Measurements from ENCODE around the gene ZNF284.

Gene ZNF284

GRCh38 chr19:44072543-44073401 lies 813 bp downstream of the ZNF284 start:
- peak; percentile 26 for TF ChIP-seq CTCF (conservative IDR thresholded peaks at IDR 0.05)
- H3K27ac ChIP-seq = peak overlapping the region; percentile 73

- no peak for TF ChIP-seq CTCF (conservative IDR thresholded peaks at IDR 0.05)
- H3K27ac ChIP-seq = no peak overlapping the region
Measured at GRCh38 chr19:44076325-44076724, 4.4 kb downstream of the ZNF284 start.

- no peak overlapping the region for H3K27ac ChIP-seq
- no peak for TF ChIP-seq CTCF (conservative IDR thresholded peaks at IDR 0.05)
Measured at GRCh38 chr19:44092108-44092507, 20.1 kb downstream of the ZNF284 start.

- H3K27ac ChIP-seq = peak within 1 kb of the TSS; percentile 73
- no peak for TF ChIP-seq CTCF (conservative IDR thresholded peaks at IDR 0.05)
Measured at GRCh38 chr19:44093931-44094765, 22.2 kb downstream of the ZNF284 start, which contains the start of gene ZNF224. Gene ZNF224 (plus strand): TSS chr19:44094361. CDS start chr19:44097874, 3,513 bp downstream.

- H3K27ac ChIP-seq = no peak overlapping the region
- TF ChIP-seq CTCF (conservative IDR thresholded peaks at IDR 0.05) = no peak
Measured at GRCh38 chr19:44107751-44108150, 35.8 kb downstream of the ZNF284 start.

GRCh38 chr19:44109458-44109857 lies 37.5 kb downstream of the ZNF284 start:
- no peak overlapping the region for H3K27ac ChIP-seq
- TF ChIP-seq CTCF (conservative IDR thresholded peaks at IDR 0.05) = no peak

- H3K27ac ChIP-seq = peak overlapping the region; percentile 70
- no peak for TF ChIP-seq CTCF (conservative IDR thresholded peaks at IDR 0.05)
Measured at GRCh38 chr19:44111910-44112463, 40.0 kb downstream of the ZNF284 start.

Data from VCaP (cell line).